ENCODE results near the gene CDH15. TPM values are rescaled to one million over a fixed set of nuclear protein-coding genes. Genes with fewer than 3 reads are reported as not detected.

CDH15 gene
- total RNA-seq, 1 donor from 2014 or later = not detected

GRCh38 chr16:89197033-89197632 lies 25.6 kb downstream of the CDH15 start:
- peaks cover 16% of the 10 kb centered on the region for H3K27me3 Mint-ChIP-seq (ENCODE audit: insufficient read depth, low read depth)

GRCh38 chr16:89197633-89198416 lies 26.3 kb downstream of the CDH15 start:
- no peaks in the 10 kb centered on the region for H3K79me2 ChIP-seq (ENCODE audit: low read depth)
- no peak overlapping the region for H3K4me3 ChIP-seq
- peaks cover 9% of the 10 kb centered on the region for H3K4me1 Mint-ChIP-seq
- no peak overlapping the region for H3K4me3 Mint-ChIP-seq
- peaks cover 3% of the 10 kb centered on the region for H3K9me3 Mint-ChIP-seq
- H3K27me3 ChIP-seq = peaks cover 85% of the 10 kb centered on the region
- peaks cover 10% of the 10 kb centered on the region for H3K4me1 ChIP-seq
- peaks cover 22% of the 10 kb centered on the region for H3K27me3 Mint-ChIP-seq (ENCODE audit: insufficient read depth, low read depth)
- H3K9ac ChIP-seq = no peak overlapping the region
- TF ChIP-seq EZH2phosphoT487 (IDR thresholded peaks at IDR 0.05) (no peak), EZH2 (IDR thresholded peaks at IDR 0.05) (no peak), CTCF (IDR thresholded peaks at IDR 0.05) (no peak)
- no peak overlapping the region for H2AFZ ChIP-seq (replicated peaks)
- H3K9me3 ChIP-seq (ENCODE audit: low read depth) = no peaks in the 10 kb centered on the region
- H3K27ac ChIP-seq = no peak overlapping the region
- no peak for DNase-seq (ENCODE audit: low spot score)
- H3K4me2 ChIP-seq = no peak overlapping the region
- H3F3A ChIP-seq (ENCODE audit: low read depth) = peaks cover 20% of the 10 kb centered on the region
- no peaks in the 10 kb centered on the region for H3K36me3 Mint-ChIP-seq
- H4K20me1 ChIP-seq (ENCODE audit: low read depth) = peaks cover 19% of the 10 kb centered on the region
- H3K27ac Mint-ChIP-seq = no peak overlapping the region
- H3K36me3 ChIP-seq = no peaks in the 10 kb centered on the region

More at GRCh38 chr16:89197033-89197632, 25.6 kb downstream of the CDH15 start:
- no peak overlapping the region for H3K4me3 ChIP-seq
- H3F3A ChIP-seq (ENCODE audit: low read depth) = peaks cover 14% of the 10 kb centered on the region
- no peaks in the 10 kb centered on the region for H3K36me3 ChIP-seq
- H3K79me2 ChIP-seq (ENCODE audit: low read depth) = no peaks in the 10 kb centered on the region
- no peak overlapping the region for H3K27ac ChIP-seq
- peaks cover 10% of the 10 kb centered on the region for H3K4me1 ChIP-seq
- H2AFZ ChIP-seq (replicated peaks) = no peak overlapping the region
- H3K36me3 Mint-ChIP-seq = no peaks in the 10 kb centered on the region
- H3K4me3 Mint-ChIP-seq = no peak overlapping the region
- H3K9me3 ChIP-seq (ENCODE audit: low read depth) = no peaks in the 10 kb centered on the region
- no peaks in the 10 kb centered on the region for H3K9me3 Mint-ChIP-seq
- H3K9ac ChIP-seq = no peak overlapping the region
- peaks cover 8% of the 10 kb centered on the region for H3K4me1 Mint-ChIP-seq
- peaks cover 12% of the 10 kb centered on the region for H4K20me1 ChIP-seq (ENCODE audit: low read depth)
- TF ChIP-seq EZH2phosphoT487 (IDR thresholded peaks at IDR 0.05) (no peak), CTCF (IDR thresholded peaks at IDR 0.05) (no peak), EZH2 (IDR thresholded peaks at IDR 0.05) (no peak)
- peaks cover 85% of the 10 kb centered on the region for H3K27me3 ChIP-seq
- DNase-seq (ENCODE audit: low spot score) = no peak
- no peak overlapping the region for H3K4me2 ChIP-seq
- H3K27ac Mint-ChIP-seq = no peak overlapping the region

- no peak overlapping the region for H3K4me3 Mint-ChIP-seq
- DNase-seq (ENCODE audit: low spot score) = no peak
- peaks cover 30% of the 10 kb centered on the region for H3K27me3 Mint-ChIP-seq (ENCODE audit: insufficient read depth, low read depth)
- H3K4me2 ChIP-seq = no peak overlapping the region
- no peak overlapping the region for H3K4me3 ChIP-seq
- TF ChIP-seq EZH2 (IDR thresholded peaks at IDR 0.05) = no peak
- no peak for TF ChIP-seq CTCF (IDR thresholded peaks at IDR 0.05)
- no peak for TF ChIP-seq EZH2phosphoT487 (IDR thresholded peaks at IDR 0.05)
- H4K20me1 ChIP-seq (ENCODE audit: low read depth) = peaks cover 19% of the 10 kb centered on the region
- H3K27ac Mint-ChIP-seq = no peak overlapping the region
- peaks cover 17% of the 10 kb centered on the region for H3F3A ChIP-seq (ENCODE audit: low read depth)
- no peak overlapping the region for H3K9ac ChIP-seq
- peaks cover 9% of the 10 kb centered on the region for H3K9me3 Mint-ChIP-seq
- H3K27me3 ChIP-seq = peaks cover 85% of the 10 kb centered on the region
- H3K79me2 ChIP-seq (ENCODE audit: low read depth) = no peaks in the 10 kb centered on the region
- no peaks in the 10 kb centered on the region for H3K36me3 Mint-ChIP-seq
- peaks cover 10% of the 10 kb centered on the region for H3K4me1 Mint-ChIP-seq
- H3K27ac ChIP-seq = no peak overlapping the region
- peaks cover 10% of the 10 kb centered on the region for H3K4me1 ChIP-seq
- no peaks in the 10 kb centered on the region for H3K9me3 ChIP-seq (ENCODE audit: low read depth)
- H2AFZ ChIP-seq (replicated peaks) = no peak overlapping the region
- no peaks in the 10 kb centered on the region for H3K36me3 ChIP-seq
These were observed 27.1 kb downstream of the CDH15 start for GRCh38 chr16:89198417-89199240.

Data from neural progenitor cell (in vitro differentiated cells).